Measurements from ENCODE around the gene SNX33.
"Not testable (repeated sequence)": the region's sequence is repeated elsewhere in the genome, so short reads cannot be mapped to it uniquely, and the experiment has no call there.

SNX33 gene

GRCh38 chr15:75704263-75704615 is 56.5 kb downstream of the SNX33 start:
- no peak for TF ChIP-seq CTCF (IDR thresholded peaks at IDR 0.05; ENCODE audit: insufficient read depth, low read length)
- TF ChIP-seq POLR2AphosphoS5 (IDR thresholded peaks at IDR 0.05; ENCODE audit: low read depth) = no peak
- TF ChIP-seq REST (IDR thresholded peaks at IDR 0.05; ENCODE audit: insufficient replicate concordance, low read depth) = no peak
- no peak for TF ChIP-seq GABPA (IDR thresholded peaks at IDR 0.05; ENCODE audit: low read depth)
- no peak for TF ChIP-seq SPI1 (IDR thresholded peaks at IDR 0.05; ENCODE audit: borderline replicate concordance, low read depth)
- no peak overlapping the region for H3K4me3 ChIP-seq (replicated peaks; ENCODE audit: insufficient read depth, low read length)
- no peak overlapping the region for H3K27ac ChIP-seq (replicated peaks)
- DNase-seq (ENCODE audit: low read depth in 1 of 2, low spot score in 1 of 2) = no peak
- no peaks in the 10 kb centered on the region for H3K27me3 ChIP-seq (ENCODE audit: insufficient read depth, poor library complexity, severe bottlenecking)

- no peak overlapping the region for H3K4me3 ChIP-seq (replicated peaks; ENCODE audit: insufficient read depth, low read length)
- H3K27ac ChIP-seq (replicated peaks) = no peak overlapping the region
- TF ChIP-seq SPI1 (IDR thresholded peaks at IDR 0.05; ENCODE audit: borderline replicate concordance, low read depth) (no peak), POLR2AphosphoS5 (IDR thresholded peaks at IDR 0.05; ENCODE audit: low read depth) (no peak), REST (IDR thresholded peaks at IDR 0.05; ENCODE audit: insufficient replicate concordance, low read depth) (no peak), GABPA (IDR thresholded peaks at IDR 0.05; ENCODE audit: low read depth) (no peak), CTCF (IDR thresholded peaks at IDR 0.05; ENCODE audit: insufficient read depth, low read length) (no peak)
- no peaks in the 10 kb centered on the region for H3K27me3 ChIP-seq (ENCODE audit: insufficient read depth, poor library complexity, severe bottlenecking)
- no peak for DNase-seq (ENCODE audit: low read depth in 1 of 2, low spot score in 1 of 2)
Measured at GRCh38 chr15:75704618-75705017, 56.9 kb downstream of the SNX33 start.

GRCh38 chr15:75705375-75705774 is 57.7 kb downstream of the SNX33 start:
- H3K27ac ChIP-seq (replicated peaks); H3K27me3 ChIP-seq (ENCODE audit: insufficient read depth, poor library complexity, severe bottlenecking); DNase-seq (ENCODE audit: low read depth in 1 of 2, low spot score in 1 of 2); H3K4me3 ChIP-seq (replicated peaks; ENCODE audit: insufficient read depth, low read length): not testable (repeated sequence)

- Histone ChIP-seq H3K27me3 (ENCODE audit: insufficient read depth, poor library complexity, severe bottlenecking) (no peaks in the 10 kb centered on the region), H3K4me3 (replicated peaks; ENCODE audit: insufficient read depth, low read length) (no peak overlapping the region), H3K27ac (replicated peaks) (no peak overlapping the region)
- TF ChIP-seq POLR2AphosphoS5 (IDR thresholded peaks at IDR 0.05; ENCODE audit: low read depth) (no peak), CTCF (IDR thresholded peaks at IDR 0.05; ENCODE audit: insufficient read depth, low read length) (no peak), GABPA (IDR thresholded peaks at IDR 0.05; ENCODE audit: low read depth) (no peak), REST (IDR thresholded peaks at IDR 0.05; ENCODE audit: insufficient replicate concordance, low read depth) (no peak), SPI1 (IDR thresholded peaks at IDR 0.05; ENCODE audit: borderline replicate concordance, low read depth) (no peak)
- DNase-seq (ENCODE audit: low read depth in 1 of 2, low spot score in 1 of 2) = no peak
Measured at GRCh38 chr15:75705854-75706681, 58.4 kb downstream of the SNX33 start.
